Stimulated activated CD8-positive, alpha-beta memory T cell treated with anti-CD3 and anti-CD28 coated beads, Interleukin-7, amount 100 ng/mL, for 48 hours (primary cell): ENCODE measurements around the gene NEURL1B.
"Not testable (repeated sequence)": the region's sequence is repeated elsewhere in the genome, so short reads cannot be mapped to it uniquely, and the experiment has no call there.

Experiments used
- DNase-seq, 2 donors: peaks; one replicate each; pipeline ENCODE4 v3.0.0-alpha.2; 2020; ENCODE audit warnings: low read depth in 1 of 2; ENCODE audit errors: extremely low read depth in 1 of 2

The NEURL1B gene, protein sequence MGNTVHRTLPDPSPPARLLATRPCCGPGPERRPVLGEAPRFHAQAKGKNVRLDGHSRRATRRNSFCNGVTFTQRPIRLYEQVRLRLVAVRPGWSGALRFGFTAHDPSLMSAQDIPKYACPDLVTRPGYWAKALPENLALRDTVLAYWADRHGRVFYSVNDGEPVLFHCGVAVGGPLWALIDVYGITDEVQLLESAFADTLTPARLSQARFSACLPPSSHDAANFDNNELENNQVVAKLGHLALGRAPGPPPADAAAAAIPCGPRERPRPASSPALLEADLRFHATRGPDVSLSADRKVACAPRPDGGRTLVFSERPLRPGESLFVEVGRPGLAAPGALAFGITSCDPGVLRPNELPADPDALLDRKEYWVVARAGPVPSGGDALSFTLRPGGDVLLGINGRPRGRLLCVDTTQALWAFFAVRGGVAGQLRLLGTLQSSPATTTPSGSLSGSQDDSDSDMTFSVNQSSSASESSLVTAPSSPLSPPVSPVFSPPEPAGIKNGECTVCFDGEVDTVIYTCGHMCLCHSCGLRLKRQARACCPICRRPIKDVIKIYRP

DNA sequence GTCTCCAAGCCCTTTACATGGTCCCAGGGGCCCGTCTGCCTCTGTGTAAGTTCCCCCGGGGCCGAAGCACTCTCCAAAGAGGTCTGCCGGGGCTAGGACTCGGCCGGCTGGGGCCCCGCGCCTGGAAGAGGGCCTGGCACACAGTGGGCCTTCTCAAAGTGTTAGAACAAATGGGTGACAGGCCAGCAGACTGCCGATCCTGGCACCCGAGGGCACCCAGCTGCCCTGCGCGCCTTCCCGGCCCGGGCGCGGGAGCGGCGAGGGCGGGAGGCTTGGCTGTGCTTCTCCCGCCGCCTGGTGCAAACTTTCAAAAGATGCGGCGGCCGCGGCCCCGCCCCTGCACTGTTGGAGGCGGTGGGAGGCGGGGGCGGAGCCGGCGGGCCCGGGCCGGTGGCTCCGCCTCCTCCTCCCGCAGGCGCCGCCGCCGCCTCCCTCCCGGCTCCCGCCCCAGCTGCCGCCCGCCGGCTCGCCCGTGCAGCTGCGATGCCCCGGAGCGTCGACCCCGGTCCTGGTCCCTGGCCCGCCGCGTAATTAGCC, at the start of gene NEURL1B:
NEURL1B (plus strand) TSS at position 442 of the 537 bp plus-strand sequence. CDS start 144 bp downstream, outside the sequence.
- peak; percentile 5 to 25 for DNase-seq

GRCh38 chr5:172591636-172592035, 49.4 kb upstream of the NEURL1B start:
- no peak for DNase-seq

GRCh38 chr5:172592881-172593280, 48.2 kb upstream of the NEURL1B start:
- no peak for DNase-seq

GRCh38 chr5:172593306-172593705, 47.8 kb upstream of the NEURL1B start:
- DNase-seq: no peak

- no peak for DNase-seq
Observed at GRCh38 chr5:172593721-172594235, 47.3 kb upstream of the NEURL1B start.

DNA sequence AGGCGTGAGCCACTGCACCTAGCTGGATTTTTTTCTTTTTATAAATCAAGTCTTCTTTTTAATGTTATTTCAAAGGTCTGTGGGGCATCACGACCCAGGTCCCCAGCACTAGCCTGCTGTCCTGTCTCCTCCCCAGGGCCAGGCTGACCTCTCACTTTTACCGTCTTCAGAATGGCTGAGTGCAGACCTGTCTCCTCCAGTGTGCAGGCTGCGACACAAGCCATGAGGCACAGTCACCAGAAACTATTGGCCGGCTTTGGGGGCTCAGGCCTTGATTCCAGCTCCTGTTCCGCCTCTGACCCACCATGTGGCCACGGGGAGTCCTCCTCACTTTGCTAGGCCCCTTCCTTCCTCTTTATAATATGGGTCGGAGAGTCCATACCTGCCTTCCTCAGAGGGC, 46.6 kb upstream of the NEURL1B start:
- no peak for DNase-seq

- no peak for DNase-seq
Observed at GRCh38 chr5:172594867-172595466, 46.1 kb upstream of the NEURL1B start.

DNA sequence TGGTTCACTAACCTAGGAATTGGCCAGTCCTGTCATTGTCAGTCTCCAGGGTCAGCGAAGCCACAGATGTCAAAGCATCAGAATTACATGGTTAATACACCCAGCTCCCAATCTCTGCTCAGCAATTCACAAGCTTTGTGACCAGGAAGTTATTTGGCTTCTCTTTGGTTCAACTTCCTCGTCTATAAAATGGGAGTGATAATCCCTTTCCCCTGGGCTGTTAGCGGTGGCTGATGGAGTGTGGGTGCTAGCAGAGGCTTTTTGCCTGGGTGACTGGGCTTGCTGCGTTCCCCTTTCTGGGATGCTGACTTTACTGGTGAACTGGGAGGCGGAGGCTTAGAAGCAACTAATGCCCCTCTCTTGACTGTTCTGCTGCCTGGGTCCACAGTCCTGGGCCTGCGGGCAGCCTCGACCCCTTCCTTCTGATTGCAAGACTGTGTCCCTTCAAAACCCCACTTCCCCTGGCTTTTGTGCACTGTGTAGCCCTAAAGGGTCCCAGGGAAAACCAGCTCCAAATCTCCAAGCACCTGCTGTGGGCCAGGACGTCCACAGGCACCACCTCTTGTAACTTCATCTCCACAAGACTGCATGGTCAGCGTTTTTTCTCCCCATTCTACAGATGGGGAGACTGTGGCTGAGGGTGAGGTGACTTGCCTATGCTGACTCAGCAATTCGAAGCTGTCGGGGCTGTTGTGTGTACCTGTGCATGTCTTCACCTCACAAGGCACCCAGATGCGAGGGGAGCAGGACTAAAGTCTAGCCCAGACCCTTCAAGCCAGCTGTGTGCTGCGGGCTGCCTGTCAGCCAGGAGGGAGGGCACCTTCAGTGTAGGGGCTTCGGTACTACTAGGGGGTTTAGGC, 45.2 kb upstream of the NEURL1B start:
- DNase-seq: no peak

- DNase-seq: no peak
Observed at GRCh38 chr5:172596638-172597231, 44.3 kb upstream of the NEURL1B start.

GRCh38 chr5:172597755-172598155, 43.3 kb upstream of the NEURL1B start:
- DNase-seq: no peak

DNA sequence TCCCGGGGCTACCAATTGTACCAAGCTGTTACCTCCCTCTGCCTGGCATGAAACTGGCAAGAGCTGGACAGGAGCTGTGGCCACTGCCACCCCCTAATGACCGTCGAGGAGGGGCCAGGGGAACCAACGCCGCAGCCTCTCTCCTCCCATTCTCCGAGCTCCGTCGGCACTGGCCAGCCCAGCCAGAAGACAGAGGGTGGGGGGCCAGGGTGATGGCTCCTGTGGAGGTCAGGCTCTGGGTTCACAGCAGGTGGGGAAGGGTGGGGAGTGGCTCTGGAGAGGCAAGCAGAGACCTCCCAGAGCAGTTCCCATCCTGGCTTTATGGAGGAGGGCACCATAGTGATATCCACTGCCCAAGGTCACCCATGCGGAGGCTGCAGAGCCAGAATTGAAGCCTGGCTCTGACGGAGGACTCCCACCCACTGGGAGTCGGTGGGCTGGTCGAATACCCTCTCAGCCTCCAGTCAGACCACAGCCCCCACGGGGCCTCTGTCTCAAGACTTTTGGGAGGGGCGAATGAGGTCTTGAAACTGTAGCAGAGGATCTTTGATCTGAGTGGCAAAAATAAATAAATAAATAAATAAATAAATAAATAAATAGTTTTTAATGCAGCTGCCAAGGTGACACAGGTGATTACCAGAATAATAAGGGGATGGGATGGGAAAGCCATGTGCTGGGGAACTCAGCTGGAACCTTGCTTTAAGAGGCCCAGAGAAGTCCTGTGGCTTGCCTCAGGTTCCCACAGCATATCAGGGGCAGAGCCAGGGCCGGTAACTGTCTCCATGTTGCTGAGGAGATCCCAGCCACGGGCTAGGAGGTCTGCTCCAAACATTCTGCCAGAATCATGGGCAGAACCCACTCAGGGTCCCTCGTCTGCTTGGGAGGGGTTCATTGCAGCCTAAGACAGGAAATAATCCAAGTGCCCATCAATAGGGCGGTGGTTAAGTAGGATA, 42.5 kb upstream of the NEURL1B start:
- DNase-seq: no peak

DNA sequence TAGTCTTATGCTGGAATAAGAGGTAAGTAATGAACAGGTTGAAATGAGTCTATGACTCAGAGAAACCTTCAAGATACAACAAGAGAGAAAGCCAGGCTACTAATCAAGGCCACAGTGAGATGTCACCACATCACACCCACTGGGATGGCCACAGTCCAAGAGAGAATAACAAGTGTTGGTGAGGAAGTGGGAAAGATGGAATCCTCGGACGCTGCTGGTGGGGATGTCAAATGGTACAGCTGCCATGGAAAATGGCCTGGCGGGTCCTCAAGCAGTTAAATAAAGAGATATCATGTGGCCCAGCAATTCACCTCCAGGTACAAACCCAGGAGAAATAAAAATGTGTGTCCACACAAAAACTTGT, 41.9 kb upstream of the NEURL1B start:
- DNase-seq: no peak

GRCh38 chr5:172600571-172600970, 40.5 kb upstream of the NEURL1B start:
- no peak for DNase-seq

DNA sequence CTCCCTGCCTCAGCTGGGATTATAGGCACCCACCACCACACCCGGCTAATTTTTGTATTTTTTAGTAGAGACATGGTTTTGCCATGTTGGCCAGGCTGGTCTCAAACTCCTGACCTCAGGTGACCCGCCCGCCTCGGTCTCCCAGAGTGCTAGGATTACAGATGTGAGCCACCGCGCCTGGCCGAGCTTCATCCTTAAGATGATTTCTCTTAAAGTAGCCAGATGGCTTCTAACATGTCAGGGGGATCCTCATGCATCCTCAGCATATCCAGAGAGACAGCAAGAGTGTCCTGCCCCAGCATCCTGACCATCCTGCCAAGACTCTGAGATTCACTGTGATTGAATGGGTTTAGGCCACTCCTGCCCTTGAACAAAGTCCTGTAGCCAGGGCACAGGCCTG, 39.5 kb upstream of the NEURL1B start:
- DNase-seq: not testable (repeated sequence)

- DNase-seq: no peak
Observed at GRCh38 chr5:172602783-172603231, 38.3 kb upstream of the NEURL1B start.

DNA sequence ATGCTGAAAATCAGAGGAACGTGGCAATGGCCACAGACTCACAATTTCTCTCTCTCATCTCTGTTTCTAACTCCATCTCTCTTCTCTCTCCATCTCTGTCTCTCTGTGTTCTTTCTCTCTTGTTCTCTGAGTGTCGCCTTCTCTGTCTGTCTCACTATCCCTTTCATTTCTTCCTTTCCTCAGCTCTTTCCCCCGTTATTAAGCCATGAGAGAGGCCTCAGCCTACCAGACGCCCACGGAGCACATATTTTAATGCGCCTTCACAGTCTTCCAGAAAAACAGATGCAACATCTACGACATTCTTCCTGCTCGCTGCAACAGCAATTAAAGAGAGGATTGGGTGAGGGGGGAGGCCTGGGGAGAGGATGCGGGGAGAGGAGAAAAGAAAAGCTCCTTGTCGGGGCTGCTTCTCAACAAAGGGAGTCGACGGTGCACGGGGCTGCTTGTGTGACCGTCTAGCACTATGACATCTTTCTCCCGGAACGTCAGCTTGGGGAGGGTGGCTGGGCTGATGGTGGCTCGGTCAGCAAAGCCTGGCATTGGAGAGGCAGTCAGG, 37.7 kb upstream of the NEURL1B start:
- DNase-seq: no peak

DNA sequence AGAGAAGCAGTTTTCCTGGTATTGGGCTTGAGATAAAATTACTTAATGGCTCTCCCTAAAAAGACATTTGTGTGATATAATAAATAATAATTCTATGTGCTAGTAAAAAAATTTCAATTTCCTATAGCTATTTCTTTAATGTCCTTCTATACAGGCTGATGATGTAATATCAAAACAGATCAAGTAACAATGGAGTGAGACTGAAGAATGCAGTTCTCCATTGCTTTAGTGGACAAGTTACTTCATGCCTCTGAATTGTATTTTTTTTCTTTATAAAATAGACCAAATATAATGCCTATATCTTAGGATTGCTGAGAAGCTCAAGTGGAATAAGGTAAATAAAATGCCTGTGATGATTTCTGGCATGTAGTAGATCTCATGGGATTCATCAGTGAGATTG, 35.6 kb upstream of the NEURL1B start:
- no peak for DNase-seq

- DNase-seq: no peak
Observed at GRCh38 chr5:172606156-172606785, 34.8 kb upstream of the NEURL1B start.
